CD4-positive, alpha-beta memory T cell (primary cell): Measurements from ENCODE around the gene TMTC4. TPM values are rescaled to one million over a fixed set of nuclear protein-coding genes. Genes with fewer than 3 reads are reported as not detected.

Source experiments
- CTCF ChIA-PET: fragments of 350-600 bp; sonication (Branson Sonifier 250); formaldehyde crosslinking; loops from one replicate; lab custom pipeline; 2021; ENCODE audit warnings: inconsistent platforms; ENCODE audit not compliant: partially characterized antibody; lab: Charles Lee
- POLR2A ChIA-PET: fragments of 350-600 bp; sonication (Branson Sonifier 250); formaldehyde crosslinking; loops from one replicate; lab custom pipeline; 2021; ENCODE audit not compliant: partially characterized antibody; lab: Charles Lee
- DNase-seq, 5 donors: peaks; one replicate each; pipeline versions ENCODE4 v3.0.0 to v3.0.0-alpha.2; 2020 to 2022; ENCODE audit warnings: mixed read lengths in 1 of 5
- H3K27ac ChIP-seq: one replicate; pipeline ENCODE4 v1.7.0; 2013; ENCODE audit warnings: low read depth, low read length
- H3K27me3 ChIP-seq: 2 replicates; pipeline ENCODE4 v1.7.0; 2013; ENCODE audit warnings: mild to moderate bottlenecking, low read length, moderate library complexity; ENCODE audit not compliant: insufficient read depth
- H3K36me3 ChIP-seq: 2 replicates; pipeline ENCODE4 v1.7.0; 2013; ENCODE audit warnings: mild to moderate bottlenecking, low read length, moderate library complexity; ENCODE audit not compliant: insufficient read depth
- H3K4me1 ChIP-seq: 2 replicates; pipeline ENCODE4 v1.7.0; 2013; ENCODE audit warnings: mild to moderate bottlenecking, low read length, moderate library complexity; ENCODE audit not compliant: insufficient read depth
- H3K4me3 ChIP-seq, 2 donors: one replicate each; pipeline ENCODE4 v1.7.0; 2013; ENCODE audit warnings: low read length in 2 of 2, mild to moderate bottlenecking in 1 of 2
- H3K9me3 ChIP-seq, 2 donors: one replicate each; pipeline ENCODE4 v1.7.0; 2013; ENCODE audit warnings: low read length in 2 of 2, control low read depth in 1 of 2; ENCODE audit not compliant: control insufficient read depth in 1 of 2
- H3K27ac Mint-ChIP-seq, 7 donors: one replicate each; pipeline ENCODE4 v1.8.0; 2020 to 2021; ENCODE audit warnings: mixed read lengths in 7 of 7, mild to moderate bottlenecking in 6 of 7, inconsistent platforms in 3 of 7, moderate library complexity in 3 of 7
- H3K27me3 Mint-ChIP-seq, 2 donors: one replicate each; pipeline ENCODE4 v1.8.0; 2020 to 2021; ENCODE audit warnings: mixed read lengths in 2 of 2
- H3K36me3 Mint-ChIP-seq, 2 donors: one replicate each; pipeline ENCODE4 v1.8.0; 2020 to 2021; ENCODE audit warnings: mixed read lengths in 2 of 2, inconsistent platforms in 1 of 2, mild to moderate bottlenecking in 1 of 2
- H3K4me1 Mint-ChIP-seq, 4 donors: one replicate each; pipeline ENCODE4 v1.8.0; 2020 to 2021; ENCODE audit warnings: mixed read lengths in 4 of 4, mild to moderate bottlenecking in 1 of 4
- H3K4me3 Mint-ChIP-seq, 8 donors: one replicate each; pipeline ENCODE4 v1.8.0; 2020 to 2021; ENCODE audit warnings: mixed read lengths in 8 of 8, mild to moderate bottlenecking in 7 of 8, moderate library complexity in 6 of 8, inconsistent platforms in 3 of 8
- H3K9me3 Mint-ChIP-seq, 8 donors: one replicate each; pipeline ENCODE4 v1.8.0; 2020 to 2021; ENCODE audit warnings: mixed read lengths in 8 of 8, mild to moderate bottlenecking in 5 of 8, inconsistent platforms in 3 of 8, moderate library complexity in 1 of 8
- intact Hi-C: fragments of 100-400 bp; cut with micrococcal nuclease; formaldehyde crosslinking; loops from one replicate; pipeline ENCODE4 v1.15.1; 2023
- polyA plus RNA-seq, 2 donors: library from polyadenylated mRNA; unstranded; fragments of 300-500 nt; fragmentation: Illumina TruSeq; gene quantifications; one replicate each; pipeline ENCODE4 v1.2.3, GENCODE V29; 2021
- total RNA-seq, 2 experiments: library from RNA; stranded (reverse); gene quantifications; one replicate each; pipeline ENCODE4 v1.2.3, GENCODE V29; 2021

The TMTC4 gene
- total and polyA plus RNA-seq, 4 experiments from 2014 or later = 2.8 to 27.7 (median 15.1) TPM

- no peaks in the 10 kb centered on the region for H3K9me3 ChIP-seq
- ChIA-PET CTCF (no interaction called here), POLR2A (no interaction called here)
- H3K36me3 Mint-ChIP-seq = peaks cover 53% of the 10 kb centered on the region in 2 donors
- H3K4me3 ChIP-seq = no peak overlapping the region
- no peaks in the 10 kb centered on the region for H3K27me3 Mint-ChIP-seq
- H3K4me3 Mint-ChIP-seq = no peak overlapping the region
- intact Hi-C loops = no loop called here
- no peak overlapping the region for H3K27ac ChIP-seq
- H3K4me1 Mint-ChIP-seq = peaks cover 5 to 20% (median 11%) of the 10 kb centered on the region in 4 donors
- peaks cover 1% of the 10 kb centered on the region for H3K4me1 ChIP-seq
- DNase-seq = no peak
- H3K36me3 ChIP-seq = peaks cover 27% of the 10 kb centered on the region
- H3K9me3 Mint-ChIP-seq = peaks cover 0 to 1% (median 0%) of the 10 kb centered on the region in 8 donors
- H3K27ac Mint-ChIP-seq = no peak overlapping the region
- H3K27me3 ChIP-seq = no peaks in the 10 kb centered on the region
These were observed 6.7 kb downstream of the TMTC4 start for GRCh38 chr13:100667894-100668293.

- no peak overlapping the region for H3K4me3 Mint-ChIP-seq
- no peaks in the 10 kb centered on the region for H3K27me3 Mint-ChIP-seq
- ChIA-PET CTCF (no interaction called here), POLR2A (no interaction called here)
- peaks cover 0 to 1% (median 0%) of the 10 kb centered on the region in 8 donors for H3K9me3 Mint-ChIP-seq
- no peaks in the 10 kb centered on the region for H3K9me3 ChIP-seq
- intact Hi-C loops = no loop called here
- H3K36me3 ChIP-seq = peaks cover 34% of the 10 kb centered on the region
- H3K4me3 ChIP-seq = no peak overlapping the region
- H3K27me3 ChIP-seq = no peaks in the 10 kb centered on the region
- H3K4me1 Mint-ChIP-seq = peaks cover 0 to 3% (median 2%) of the 10 kb centered on the region in 4 donors
- H3K27ac ChIP-seq = no peak overlapping the region
- peak overlapping the region in 1 of 7 donors; percentile 7 for H3K27ac Mint-ChIP-seq
- peaks cover 65 to 68% of the 10 kb centered on the region in 2 donors for H3K36me3 Mint-ChIP-seq
- H3K4me1 ChIP-seq = no peaks in the 10 kb centered on the region
- DNase-seq = no peak
These were observed 8.5 kb downstream of the TMTC4 start for GRCh38 chr13:100666124-100666523.

DNA sequence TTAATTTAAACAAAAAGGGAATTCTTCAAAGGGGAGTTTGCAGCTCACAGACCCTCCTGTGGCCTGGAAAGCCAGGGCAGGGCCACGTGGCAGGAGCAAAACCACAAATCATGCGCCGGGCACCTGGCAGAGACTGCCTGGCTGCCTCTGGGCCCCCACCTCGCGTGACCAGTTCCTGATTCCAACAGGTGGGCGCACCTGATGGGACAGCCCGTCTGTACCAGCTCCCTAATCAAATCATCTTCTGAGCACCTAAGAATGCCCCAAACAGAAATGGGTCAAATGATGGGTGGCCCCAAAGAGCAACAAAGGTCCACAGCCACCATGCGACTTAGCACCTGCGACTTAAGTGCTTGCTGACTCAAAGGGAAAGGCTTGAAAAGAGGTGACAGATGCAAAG lies 9.2 kb downstream of the TMTC4 start:
- no peaks in the 10 kb centered on the region for H3K27me3 ChIP-seq
- Mint-ChIP-seq H3K4me3 (no peak overlapping the region), H3K36me3 (peaks cover 70 to 73% of the 10 kb centered on the region in 2 donors), H3K4me1 (peaks cover 0 to 3% (median 2%) of the 10 kb centered on the region in 4 donors), H3K27ac (no peak overlapping the region), H3K9me3 (peaks cover 0 to 1% (median 0%) of the 10 kb centered on the region in 8 donors), H3K27me3 (no peaks in the 10 kb centered on the region)
- H3K36me3 ChIP-seq = peaks cover 34% of the 10 kb centered on the region
- H3K27ac ChIP-seq = no peak overlapping the region
- intact Hi-C loops = no loop called here
- ChIA-PET CTCF (no interaction called here), POLR2A (interaction anchor here (0.6 kb wide), 1 partner anchor 9 kb away, joined by 3 read pairs; the partner anchor contains the start of gene TMTC4)
- H3K4me1 ChIP-seq = no peaks in the 10 kb centered on the region
- DNase-seq = no peak
- H3K4me3 ChIP-seq = no peak overlapping the region
- H3K9me3 ChIP-seq = no peaks in the 10 kb centered on the region

DNA sequence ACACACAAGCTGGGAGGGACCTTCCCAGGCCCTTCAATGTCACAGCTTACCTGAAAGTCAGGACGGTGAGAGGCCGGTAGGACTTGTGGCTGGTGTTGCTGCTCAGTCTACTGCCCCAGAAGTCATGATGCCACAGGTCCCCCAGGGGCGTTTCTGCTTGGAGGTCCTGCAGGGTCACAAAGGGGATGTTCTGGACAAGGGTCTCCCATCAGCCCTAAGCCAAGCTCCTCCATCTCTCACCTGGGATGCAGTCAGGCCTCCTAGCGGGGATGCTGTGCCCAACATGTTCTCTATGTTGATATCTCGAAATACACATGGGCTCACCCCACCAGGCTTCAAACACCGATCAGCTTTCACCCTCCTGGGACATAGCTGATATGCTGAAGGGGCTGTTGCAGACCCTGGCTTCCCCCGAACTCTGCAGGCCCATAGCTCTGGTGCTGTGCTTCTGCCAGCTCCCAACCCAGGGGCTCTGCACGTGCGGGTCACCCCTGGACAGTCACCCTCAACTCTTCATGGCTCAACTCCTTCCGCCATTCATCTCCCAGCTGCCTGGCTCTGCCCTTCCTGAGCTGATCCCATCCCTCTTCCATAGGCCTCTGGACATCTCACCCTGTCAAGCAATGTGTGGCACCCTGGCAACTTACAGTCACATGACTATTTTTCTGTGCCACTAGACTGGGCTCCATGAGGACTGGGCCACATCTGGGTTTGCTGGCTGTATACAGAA lies 10.3 kb downstream of the TMTC4 start:
- Mint-ChIP-seq H3K36me3 (peaks cover 66 to 70% of the 10 kb centered on the region in 2 donors), H3K27me3 (no peaks in the 10 kb centered on the region), H3K4me3 (peak overlapping the region in 1 of 8 donors; percentile 34), H3K4me1 (peaks cover under 1 to 8% (median 4%) of the 10 kb centered on the region in 4 donors), H3K27ac (peak overlapping the region in 2 of 7 donors; percentile 52 to 87), H3K9me3 (peaks cover 0 to 1% (median 0%) of the 10 kb centered on the region in 8 donors)
- H3K27me3 ChIP-seq = no peaks in the 10 kb centered on the region
- POLR2A ChIA-PET = interaction anchor here (2.0 kb wide), 1 partner anchor 10 kb away, joined by 10 read pairs; the partner anchor contains the start of gene TMTC4
- DNase-seq = no peak
- CTCF ChIA-PET = interaction anchor here (0.6 to 0.9 kb wide), 2 partner anchors 10 to 107 kb away, joined by 3 to 5 read pairs; partner anchors contain the start of gene TMTC4
- intact Hi-C loops = no loop called here
- peaks cover 3% of the 10 kb centered on the region for H3K4me1 ChIP-seq
- no peak overlapping the region for H3K27ac ChIP-seq
- peaks cover 30% of the 10 kb centered on the region for H3K36me3 ChIP-seq
- H3K4me3 ChIP-seq = no peak overlapping the region
- no peaks in the 10 kb centered on the region for H3K9me3 ChIP-seq

DNA sequence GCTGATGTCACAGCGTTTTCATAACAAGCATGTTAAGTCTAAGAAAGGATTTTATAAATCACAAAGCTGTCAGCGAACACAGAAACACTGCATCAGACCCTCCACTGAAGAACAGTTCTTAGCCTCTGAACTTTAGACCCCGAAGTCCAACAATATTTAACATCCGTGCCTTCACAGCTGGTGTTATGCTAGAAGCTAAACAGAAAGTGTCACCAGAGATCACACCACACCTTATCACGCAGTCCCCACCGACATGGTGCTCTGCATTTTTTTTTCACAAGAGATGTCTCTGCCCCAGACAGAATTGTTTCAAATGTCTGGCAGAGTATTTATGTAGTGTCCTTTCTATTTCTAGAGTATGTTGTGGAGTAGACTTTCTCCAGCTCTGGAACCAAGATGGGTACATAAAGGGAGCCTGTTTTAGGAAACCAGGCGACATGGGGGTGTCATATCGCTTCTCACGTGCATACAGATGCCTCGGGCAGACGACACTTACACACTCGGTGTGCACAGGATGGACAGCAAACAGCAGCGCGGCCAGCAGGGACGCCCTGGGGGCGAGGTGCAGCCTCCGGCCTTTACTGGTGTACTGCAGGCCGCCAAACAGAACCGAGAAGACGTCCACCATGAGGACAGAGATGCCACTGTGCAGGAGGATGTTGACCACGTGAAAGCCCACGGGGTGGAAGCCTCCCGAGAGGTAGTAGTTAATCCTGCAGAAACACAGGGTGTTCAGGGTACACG lies 12.0 kb downstream of the TMTC4 start:
- H3K4me3 ChIP-seq = no peak overlapping the region
- peaks cover 60 to 65% of the 10 kb centered on the region in 2 donors for H3K36me3 Mint-ChIP-seq
- H3K4me3 Mint-ChIP-seq = no peak overlapping the region
- H3K27ac Mint-ChIP-seq = no peak overlapping the region
- no peaks in the 10 kb centered on the region for H3K9me3 Mint-ChIP-seq
- H3K27ac ChIP-seq = no peak overlapping the region
- no peaks in the 10 kb centered on the region for H3K27me3 ChIP-seq
- intact Hi-C loops = no loop called here
- POLR2A ChIA-PET = interaction anchor here (2.0 kb wide), 1 partner anchor 12 kb away, joined by 10 read pairs; the partner anchor contains the start of gene TMTC4
- peaks cover 11 to 23% (median 18%) of the 10 kb centered on the region in 4 donors for H3K4me1 Mint-ChIP-seq
- no peaks in the 10 kb centered on the region for H3K9me3 ChIP-seq
- H3K36me3 ChIP-seq = peaks cover 22% of the 10 kb centered on the region
- DNase-seq = no peak
- H3K27me3 Mint-ChIP-seq = no peaks in the 10 kb centered on the region
- peaks cover 17% of the 10 kb centered on the region for H3K4me1 ChIP-seq
- CTCF ChIA-PET = no interaction called here

DNA sequence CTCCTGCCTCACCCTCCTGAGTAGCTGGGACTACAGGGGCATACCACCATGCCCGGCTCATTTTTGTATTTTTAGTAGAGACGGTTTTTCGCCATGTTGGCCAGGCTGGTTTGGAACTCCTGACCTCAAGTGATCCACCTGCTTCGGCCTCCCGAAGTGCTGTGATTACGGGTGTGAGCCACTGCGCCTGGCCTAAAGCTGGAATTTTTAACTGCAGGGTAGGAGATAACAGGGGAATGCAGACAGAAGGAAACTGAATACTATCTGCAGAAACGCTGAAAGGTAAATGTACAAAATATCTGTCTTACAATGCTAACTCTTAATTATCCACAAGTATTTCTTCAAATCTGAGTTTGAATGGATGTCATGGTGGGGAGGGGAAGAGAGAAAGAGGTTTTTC lies 13.8 kb downstream of the TMTC4 start:
- Mint-ChIP-seq H3K36me3 (peaks cover 56% of the 10 kb centered on the region in 2 donors), H3K9me3 (no peaks in the 10 kb centered on the region), H3K27ac (peak overlapping the region in 1 of 7 donors; percentile 23), H3K27me3 (no peaks in the 10 kb centered on the region), H3K4me3 (no peak overlapping the region), H3K4me1 (peaks cover 10 to 29% (median 17%) of the 10 kb centered on the region in 4 donors)
- no peak for DNase-seq
- POLR2A ChIA-PET = no interaction called here
- no peaks in the 10 kb centered on the region for H3K9me3 ChIP-seq
- H3K36me3 ChIP-seq = peaks cover 20% of the 10 kb centered on the region
- H3K4me3 ChIP-seq = no peak overlapping the region
- peaks cover 17% of the 10 kb centered on the region for H3K4me1 ChIP-seq
- H3K27ac ChIP-seq = no peak overlapping the region
- H3K27me3 ChIP-seq = no peaks in the 10 kb centered on the region
- intact Hi-C loops = no loop called here
- CTCF ChIA-PET = no interaction called here

- no peak for DNase-seq
- ChIA-PET CTCF (no interaction called here), POLR2A (no interaction called here)
- Mint-ChIP-seq H3K9me3 (no peaks in the 10 kb centered on the region), H3K4me1 (peaks cover 10 to 29% (median 17%) of the 10 kb centered on the region in 4 donors), H3K36me3 (peaks cover 52 to 57% of the 10 kb centered on the region in 2 donors), H3K27me3 (no peaks in the 10 kb centered on the region), H3K4me3 (no peak overlapping the region), H3K27ac (no peak overlapping the region)
- peaks cover 15% of the 10 kb centered on the region for H3K36me3 ChIP-seq
- H3K27ac ChIP-seq = no peak overlapping the region
- H3K27me3 ChIP-seq = no peaks in the 10 kb centered on the region
- intact Hi-C loops = no loop called here
- H3K4me1 ChIP-seq = peaks cover 17% of the 10 kb centered on the region
- no peaks in the 10 kb centered on the region for H3K9me3 ChIP-seq
- H3K4me3 ChIP-seq = no peak overlapping the region
These were observed 15.0 kb downstream of the TMTC4 start for GRCh38 chr13:100659578-100659977.
